Osteocyte (in vitro differentiated cells): ENCODE results near the gene PALM3. TPM values are rescaled to one million over a fixed set of nuclear protein-coding genes. Genes with fewer than 3 reads are reported as not detected.
A peak's percentile ranks its signal among the peaks of the same experiment; 100 is the strongest.

Experiments
- DNase-seq: peaks from one replicate; pipeline ENCODE4 v3.0.0; 2021; ENCODE audit warnings: mixed read lengths; ENCODE audit not compliant: unreplicated experiment; ENCODE audit errors: extremely low spot score
- H3K27ac Mint-ChIP-seq: one replicate; pipeline ENCODE4 v1.8.0; 2021; ENCODE audit warnings: mild to moderate bottlenecking, mixed read lengths; ENCODE audit not compliant: unreplicated experiment
- H3K27me3 Mint-ChIP-seq: one replicate; pipeline ENCODE4 v1.8.0; 2021; ENCODE audit warnings: mixed read lengths; ENCODE audit not compliant: unreplicated experiment
- H3K36me3 Mint-ChIP-seq: one replicate; pipeline ENCODE4 v1.8.0; 2021; ENCODE audit warnings: mixed read lengths; ENCODE audit not compliant: unreplicated experiment
- H3K4me1 Mint-ChIP-seq: one replicate; pipeline ENCODE4 v1.8.0; 2021; ENCODE audit warnings: mixed read lengths; ENCODE audit not compliant: unreplicated experiment
- H3K4me3 Mint-ChIP-seq: one replicate; pipeline ENCODE4 v1.8.0; 2021; ENCODE audit warnings: mild to moderate bottlenecking, moderate library complexity, mixed read lengths; ENCODE audit not compliant: unreplicated experiment
- H3K9me3 Mint-ChIP-seq: one replicate; pipeline ENCODE4 v1.8.0; 2021; ENCODE audit warnings: mixed read lengths; ENCODE audit not compliant: unreplicated experiment
- CTCF ChIP-seq: fragments of 200-600 bp; sonication (generic); IDR thresholded peaks from 2 replicates; pipeline ENCODE4 v1.5.0; 2021; ENCODE audit warnings: antibody characterized with exemption, mild to moderate bottlenecking, moderate library complexity
- total RNA-seq: library from RNA; stranded (reverse); gene quantifications from 2 replicates; pipeline ENCODE4 v1.2.1, GENCODE V29; 2021

PALM3 gene
- total RNA-seq, 1 donor from 2014 or later: 0.30 TPM

- H3K4me1 Mint-ChIP-seq: peaks cover 15% of the 10 kb centered on the region
- no peaks in the 10 kb centered on the region for H3K36me3 Mint-ChIP-seq
- no peaks in the 10 kb centered on the region for H3K9me3 Mint-ChIP-seq
- DNase-seq: peak; percentile 96
- H3K4me3 Mint-ChIP-seq: peak overlapping the region; percentile 96
- TF ChIP-seq CTCF: no peak
- H3K27ac Mint-ChIP-seq: peak overlapping the region; percentile 100
- H3K27me3 Mint-ChIP-seq: no peaks in the 10 kb centered on the region
These were observed 54.9 kb downstream of the PALM3 start for GRCh38 chr19:14006766-14007562.

GRCh38 chr19:14006085-14006765, 55.7 kb downstream of the PALM3 start, which contains the start of gene RFX1:
TSS of gene RFX1 (minus strand) at chr19:14006320. CDS start at chr19:13993843, 12,477 bp downstream.
- H3K27ac Mint-ChIP-seq: peak within 1 kb of the TSS; percentile 100
- TF ChIP-seq CTCF: no peak
- H3K27me3 Mint-ChIP-seq: no peaks in the 10 kb centered on the region

DNA sequence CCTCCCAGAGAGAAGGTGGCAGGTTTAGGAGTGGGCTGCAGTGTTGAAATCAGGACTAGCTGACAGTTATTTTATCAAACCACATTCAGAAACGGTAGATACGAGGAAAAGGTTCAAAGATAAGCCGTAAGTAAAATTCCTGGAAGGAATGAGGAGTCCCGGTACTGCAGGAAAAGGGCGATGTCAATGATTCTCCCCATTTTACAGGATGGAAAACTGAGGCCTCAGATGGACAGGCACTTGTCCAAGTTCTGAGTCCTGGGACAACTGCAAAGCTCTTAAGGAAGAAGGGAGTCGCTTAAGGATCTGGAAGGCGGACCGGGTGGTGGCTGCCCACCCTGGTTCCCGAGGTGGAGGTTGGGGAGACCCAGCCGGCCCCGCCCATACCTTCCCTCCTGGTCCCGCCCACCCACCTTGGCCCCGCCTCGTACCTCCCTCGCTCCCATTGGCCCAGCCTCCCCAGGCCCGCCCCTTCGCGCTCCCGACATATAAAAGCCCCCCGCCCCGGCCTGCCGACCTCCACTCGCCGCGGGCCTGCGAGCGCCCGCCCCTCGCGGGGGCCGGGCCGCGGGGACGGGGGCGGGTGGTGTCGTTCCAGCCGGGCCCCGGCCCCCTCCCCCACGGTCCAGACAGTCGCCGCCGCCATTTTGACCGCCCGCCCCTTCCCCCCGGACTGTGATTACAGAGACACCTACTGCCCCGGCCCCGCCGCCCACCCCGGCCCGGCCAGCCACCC, 56.4 kb downstream of the PALM3 start:
- H3K4me3 Mint-ChIP-seq: peak overlapping the region; percentile 96
- peaks cover 18% of the 10 kb centered on the region for H3K4me1 Mint-ChIP-seq
- peak overlapping the region; percentile 100 for H3K27ac Mint-ChIP-seq
- no peaks in the 10 kb centered on the region for H3K27me3 Mint-ChIP-seq
- peak; percentile 97 for DNase-seq
- TF ChIP-seq CTCF: no peak
- no peaks in the 10 kb centered on the region for H3K9me3 Mint-ChIP-seq
- H3K36me3 Mint-ChIP-seq: no peaks in the 10 kb centered on the region

More at GRCh38 chr19:14006085-14006765, 55.7 kb downstream of the PALM3 start, which contains the start of gene RFX1:
- Mint-ChIP-seq H3K36me3 (no peaks in the 10 kb centered on the region), H3K4me3 (peak within 1 kb of the TSS; percentile 96), H3K9me3 (no peaks in the 10 kb centered on the region), H3K4me1 (peaks cover 15% of the 10 kb centered on the region)
- peak; percentile 100 for DNase-seq

- no peak for DNase-seq
- H3K4me3 Mint-ChIP-seq: peak overlapping the region; percentile 60
- H3K27me3 Mint-ChIP-seq: no peaks in the 10 kb centered on the region
- peaks cover 18% of the 10 kb centered on the region for H3K4me1 Mint-ChIP-seq
- no peaks in the 10 kb centered on the region for H3K36me3 Mint-ChIP-seq
- H3K27ac Mint-ChIP-seq: peak overlapping the region; percentile 78
- H3K9me3 Mint-ChIP-seq: no peaks in the 10 kb centered on the region
- no peak for TF ChIP-seq CTCF
These were observed 57.1 kb downstream of the PALM3 start for GRCh38 chr19:14004619-14005348.

Other genes with a start within 250 kb of the PALM3 start
- gene NANOS3, start 184.9 kb downstream of the PALM3 start, total RNA-seq: 1.1 and 3.5 TPM in 2 replicates
- gene BRME1, start 156.0 kb downstream of the PALM3 start, total RNA-seq: 3.7 and 4.1 TPM in 2 replicates
- gene CC2D1A, start 155.9 kb downstream of the PALM3 start, total RNA-seq: 44.3 and 51.3 TPM in 2 replicates
- 2.3 and 2.4 TPM in 2 replicates for gene PODNL1, start 123.7 kb downstream of the PALM3 start, total RNA-seq
- gene DCAF15, start 109.6 kb downstream of the PALM3 start, total RNA-seq: 27.4 and 29.3 TPM in 2 replicates
- 12.3 and 15.7 TPM in 2 replicates for gene RFX1, start 55.8 kb downstream of the PALM3 start, total RNA-seq
- gene RLN3, start 33.9 kb downstream of the PALM3 start, total RNA-seq: not detected in 2 replicates
- 1.8 and 1.9 TPM in 2 replicates for gene IL27RA, start 30.3 kb downstream of the PALM3 start, total RNA-seq
- 1.8 and 2.1 TPM in 2 replicates for gene MISP3, start 10.7 kb upstream of the PALM3 start, total RNA-seq
- 0.54 TPM in 1 of 2 replicates, not detected in the other for gene C19orf67, start 23.7 kb upstream of the PALM3 start, total RNA-seq
- gene SAMD1, start 28.7 kb upstream of the PALM3 start, total RNA-seq: 34.9 and 38.9 TPM in 2 replicates
- 109 and 115 TPM in 2 replicates for gene PRKACA, start 55.7 kb upstream of the PALM3 start, total RNA-seq
- gene ASF1B, start 74.5 kb upstream of the PALM3 start, total RNA-seq: 4.5 and 5.5 TPM in 2 replicates
- 43.5 and 48.6 TPM in 2 replicates for gene ADGRL1, start 144.1 kb upstream of the PALM3 start, total RNA-seq